Fibroblast of lung (primary cell): Measurements from ENCODE around the gene NLRP6. TPM values are rescaled to one million over a fixed set of nuclear protein-coding genes. Genes with fewer than 3 reads are reported as not detected.

Experiments used
- DNase-seq, 2 donors: peaks; one replicate each; pipeline versions ENCODE4 v3.0.0 to v3.0.0-alpha.2; 2010; ENCODE audit warnings: low read depth in 2 of 2
- H2AFZ ChIP-seq: 2 replicates; pipeline ENCODE4 v1.5.1; 2012; ENCODE audit warnings: low read length, control low read depth, inconsistent platforms
- H3K27ac ChIP-seq: 2 replicates; pipeline ENCODE4 v1.5.1; 2011; ENCODE audit warnings: low read length, control low read depth; ENCODE audit not compliant: insufficient read depth
- H3K27me3 ChIP-seq: 2 replicates; pipeline ENCODE4 v1.5.1; 2011; ENCODE audit warnings: mild to moderate bottlenecking, low read length; ENCODE audit not compliant: control insufficient read depth, insufficient read depth
- H3K36me3 ChIP-seq: 2 replicates; pipeline ENCODE4 v1.5.1; 2011; ENCODE audit warnings: low read length; ENCODE audit not compliant: control insufficient read depth, insufficient read depth
- H3K4me1 ChIP-seq: 2 replicates; pipeline ENCODE4 v1.5.1; 2011; ENCODE audit warnings: low read length; ENCODE audit not compliant: control insufficient read depth, insufficient read depth; ENCODE audit errors: extremely low read depth
- H3K4me2 ChIP-seq: 2 replicates; pipeline ENCODE4 v1.5.1; 2011; ENCODE audit warnings: low read length, control low read depth; ENCODE audit not compliant: insufficient read depth; ENCODE audit errors: extremely low read depth
- H3K4me3 ChIP-seq, 4 experiments: fragments of 200-600 bp in 1 of 4; sonication (generic) in 1 of 4; replicated peaks in 1 of 4; 2 replicates each; pipeline ENCODE4 v1.5.1; 2011 to 2016; ENCODE audit warnings: low read length in 4 of 4, low read depth in 3 of 4, mild to moderate bottlenecking in 3 of 4, control low read depth in 2 of 4, inconsistent platforms in 1 of 4, mixed read lengths in 1 of 4; ENCODE audit not compliant: insufficient read depth in 1 of 4; ENCODE audit errors: control extremely low read depth in 1 of 4
- H3K79me2 ChIP-seq: 2 replicates; pipeline ENCODE4 v1.5.1; 2012; ENCODE audit warnings: mild to moderate bottlenecking, low read length, inconsistent platforms; ENCODE audit not compliant: control insufficient read depth, insufficient read depth
- H3K9ac ChIP-seq: 2 replicates; pipeline ENCODE4 v1.5.1; 2011; ENCODE audit warnings: mild to moderate bottlenecking, low read length, control low read depth; ENCODE audit not compliant: insufficient read depth
- H3K9me3 ChIP-seq: 2 replicates; pipeline ENCODE4 v1.5.1; 2012; ENCODE audit warnings: low read depth, low read length; ENCODE audit not compliant: control insufficient read depth, insufficient read depth
- H4K20me1 ChIP-seq: 2 replicates; pipeline ENCODE4 v1.5.1; 2011; ENCODE audit warnings: low read length; ENCODE audit not compliant: control insufficient read depth, insufficient read depth; ENCODE audit errors: extremely low read depth
- CTCF ChIP-seq, 2 donors: IDR thresholded peaks in 1 of 2; conservative IDR thresholded peaks in 1 of 2; 1 replicate in 1 of 2; 2 replicates in 1 of 2; pipeline ENCODE4 v1.5.1; 2011 to 2012; ENCODE audit warnings: low read length in 2 of 2, control low read depth in 1 of 2, inconsistent platforms in 1 of 2, low read depth in 1 of 2, mild to moderate bottlenecking in 1 of 2
- EZH2 ChIP-seq: IDR thresholded peaks from 2 replicates; pipeline ENCODE4 v1.5.1; 2012; ENCODE audit warnings: low read length, control low read depth, mild to moderate bottlenecking; ENCODE audit errors: missing control alignments
- polyA plus RNA-seq, 2 donors: library from polyadenylated mRNA; depleted of rRNA in 1 of 2; stranded (reverse) in 1 of 2; unstranded in 1 of 2; fragments of >200 nt; gene quantifications; 2 replicates each; pipeline ENCODE4 v1.2.1, GENCODE V29; 2011 to 2012; ENCODE audit warnings: missing spikeins in 1 of 2
- total RNA-seq: library from RNA; depleted of rRNA; stranded (reverse); fragments of >200 nt; gene quantifications from 2 replicates; pipeline ENCODE4 v1.2.1, GENCODE V29; 2014

Gene NLRP6
- total and polyA plus RNA-seq, 2 donors (not counting 1 experiment from before 2014, with no cell fraction given) = not detected

- Histone ChIP-seq H3K4me2 (no peak overlapping the region), H4K20me1 (no peaks in the 10 kb centered on the region), H3K9me3 (no peaks in the 10 kb centered on the region), H3K79me2 (peaks cover 4% of the 10 kb centered on the region), H3K36me3 (no peaks in the 10 kb centered on the region), H3K27me3 (peaks cover 4% of the 10 kb centered on the region), H3K9ac (no peak overlapping the region), H3K27ac (no peak overlapping the region), H2AFZ (no peak overlapping the region), H3K4me1 (no peaks in the 10 kb centered on the region), H3K4me3 (no peak overlapping the region)
- TF ChIP-seq EZH2 (no peak), CTCF (conservative IDR thresholded peaks at IDR 0.05 in 1 of 2, IDR thresholded peaks at IDR 0.05 in 1 of 2; ENCODE audit: low read depth in 1 of 2, low read length in 2 of 2) (no peak)
- no peak for DNase-seq
Observed at GRCh38 chr11:303363-303762, 25.2 kb downstream of the NLRP6 start.

GRCh38 chr11:304061-304506 is 25.9 kb downstream of the NLRP6 start:
- H3K27me3 ChIP-seq = peaks cover 4% of the 10 kb centered on the region
- no peak overlapping the region for H2AFZ ChIP-seq

More at GRCh38 chr11:304061-304506, 25.9 kb downstream of the NLRP6 start:
- Histone ChIP-seq H3K9ac (no peak overlapping the region), H3K4me2 (no peak overlapping the region), H3K4me3 (no peak overlapping the region), H3K27ac (no peak overlapping the region), H3K36me3 (no peaks in the 10 kb centered on the region), H3K79me2 (peaks cover 9% of the 10 kb centered on the region), H3K9me3 (no peaks in the 10 kb centered on the region), H3K4me1 (no peaks in the 10 kb centered on the region), H4K20me1 (no peaks in the 10 kb centered on the region)
- no peak for TF ChIP-seq CTCF (conservative IDR thresholded peaks at IDR 0.05 in 1 of 2, IDR thresholded peaks at IDR 0.05 in 1 of 2; ENCODE audit: low read depth in 1 of 2, low read length in 2 of 2)
- no peak for TF ChIP-seq EZH2
- DNase-seq = no peak
